Measurements from ENCODE around the gene SPATS2. TPM values are rescaled to one million over a fixed set of nuclear protein-coding genes. Genes with fewer than 3 reads are reported as not detected.

SPATS2 gene
- total and polyA plus RNA-seq, 2 donors (not counting 3 experiments of a cell fraction or from before 2014, with no cell fraction given) = 55.8 to 66.5 TPM

GRCh38 chr12:49552014-49552413 is 184.8 kb downstream of the SPATS2 start:
- no peaks in the 10 kb centered on the region for H3K9me1 ChIP-seq (replicated peaks; ENCODE audit: control insufficient read depth, extremely low read depth, insufficient read depth, low read length)
- H2AFZ ChIP-seq (ENCODE audit: low read depth, low read length) = no peak overlapping the region
- POLR2A ChIA-PET = no interaction called here

More at GRCh38 chr12:49552014-49552413, 184.8 kb downstream of the SPATS2 start:
- H3K4me2 ChIP-seq (ENCODE audit: insufficient read depth, low read length) = no peak overlapping the region
- no TSS peak for BruUV-seq (replicated peaks)
- no peaks in the 10 kb centered on the region for H3K9me3 ChIP-seq (replicated peaks; ENCODE audit: control insufficient read depth, insufficient read depth, low read length)
- H4K20me1 ChIP-seq (replicated peaks; ENCODE audit: control insufficient read depth, extremely low read depth, insufficient read depth, low read length) = no peaks in the 10 kb centered on the region
- peaks cover 6% of the 10 kb centered on the region for H3K4me1 ChIP-seq (ENCODE audit: control insufficient read depth, extremely low read depth, insufficient read depth, low read length)
- TF ChIP-seq, protein P1, sequence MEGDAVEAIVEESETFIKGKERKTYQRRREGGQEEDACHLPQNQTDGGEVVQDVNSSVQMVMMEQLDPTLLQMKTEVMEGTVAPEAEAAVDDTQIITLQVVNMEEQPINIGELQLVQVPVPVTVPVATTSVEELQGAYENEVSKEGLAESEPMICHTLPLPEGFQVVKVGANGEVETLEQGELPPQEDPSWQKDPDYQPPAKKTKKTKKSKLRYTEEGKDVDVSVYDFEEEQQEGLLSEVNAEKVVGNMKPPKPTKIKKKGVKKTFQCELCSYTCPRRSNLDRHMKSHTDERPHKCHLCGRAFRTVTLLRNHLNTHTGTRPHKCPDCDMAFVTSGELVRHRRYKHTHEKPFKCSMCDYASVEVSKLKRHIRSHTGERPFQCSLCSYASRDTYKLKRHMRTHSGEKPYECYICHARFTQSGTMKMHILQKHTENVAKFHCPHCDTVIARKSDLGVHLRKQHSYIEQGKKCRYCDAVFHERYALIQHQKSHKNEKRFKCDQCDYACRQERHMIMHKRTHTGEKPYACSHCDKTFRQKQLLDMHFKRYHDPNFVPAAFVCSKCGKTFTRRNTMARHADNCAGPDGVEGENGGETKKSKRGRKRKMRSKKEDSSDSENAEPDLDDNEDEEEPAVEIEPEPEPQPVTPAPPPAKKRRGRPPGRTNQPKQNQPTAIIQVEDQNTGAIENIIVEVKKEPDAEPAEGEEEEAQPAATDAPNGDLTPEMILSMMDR (IDR thresholded peaks at IDR 0.05; ENCODE audit: extremely low read depth in 1 of 2, insufficient read depth in 1 of 2, low read depth in 1 of 2, low read length in 2 of 2) = no peak
- TF ChIP-seq MYC (IDR thresholded peaks at IDR 0.05; ENCODE audit: low read depth, low read length) (no peak), JUN (IDR thresholded peaks at IDR 0.05; ENCODE audit: borderline replicate concordance, insufficient read depth, insufficient read length, low read depth) (no peak), POLR2A (IDR thresholded peaks at IDR 0.05; ENCODE audit: low read depth, low read length) (no peak), EZH2 (IDR thresholded peaks at IDR 0.05; ENCODE audit: borderline replicate concordance, low read depth, low read length, severe bottlenecking) (no peak), FOS (IDR thresholded peaks at IDR 0.05; ENCODE audit: borderline replicate concordance, insufficient read depth, low read length) (no peak), POLR2AphosphoS5 (IDR thresholded peaks at IDR 0.05; ENCODE audit: insufficient read depth, low read depth, low read length) (no peak), MAX (IDR thresholded peaks at IDR 0.05; ENCODE audit: insufficient read depth, insufficient read length) (no peak), GATA2 (IDR thresholded peaks at IDR 0.05; ENCODE audit: insufficient read depth, insufficient read length, low read depth, low read length) (no peak)
- peaks cover 0 to 5% of the 10 kb centered on the region in 2 experiments for H3K27me3 ChIP-seq (ENCODE audit: control insufficient read depth in 2 of 2, insufficient read depth in 2 of 2, low read length in 2 of 2)
- H3K9ac ChIP-seq (replicated peaks; ENCODE audit: extremely low read depth, insufficient read depth, low read length) = no peak overlapping the region
- intact Hi-C loops (cut with micrococcal nuclease) = no loop called here
- peaks cover 0 to 3% of the 10 kb centered on the region in 2 experiments for H3K36me3 ChIP-seq (ENCODE audit: control insufficient read depth in 2 of 2, extremely low read depth in 1 of 2, insufficient read depth in 2 of 2, low read length in 2 of 2)
- no peak overlapping the region for H3K4me3 ChIP-seq (replicated peaks in 1 of 3; ENCODE audit: insufficient read depth in 1 of 3, low read depth in 1 of 3, low read length in 3 of 3)
- H3K79me2 ChIP-seq (ENCODE audit: control insufficient read depth, insufficient read depth, low read length) = no peaks in the 10 kb centered on the region
- FAIRE-seq (no peak), DNase-seq (ENCODE audit: low read depth, low spot score) (no peak)
- CTCF ChIA-PET = interaction anchor here (1.3 to 6.9 kb wide), 5 partner anchors 14 to 221 kb away, joined by 4 to 89 read pairs (median 14); partner anchors contain the start of gene KCNH3
- no peak overlapping the region for H3K27ac ChIP-seq (ENCODE audit: insufficient read depth, low read depth, low read length)
- dilution Hi-C loops (cut with MboI; ENCODE audit: extremely low pct_ligation_motif_present, low sequenced_read_pairs) = no loop called here

Measured in endothelial cell of umbilical vein (primary cell).